Activated CD4-positive, alpha-beta T cell treated with anti-CD3 and anti-CD28 coated beads, Interleukin-2, Interleukin-6, amounts not matched to agents 100 ng/mL and 50 ng/mL, durations not matched to agents 16 hours and 8 hours (primary cell): ENCODE measurements around the gene CFDP1.
A peak's percentile ranks its signal among the peaks of the same experiment; 100 is the strongest.

Source experiments
- DNase-seq: peaks from one replicate; pipeline ENCODE4 v3.0.0-alpha.2; 2020

Gene CFDP1

DNA sequence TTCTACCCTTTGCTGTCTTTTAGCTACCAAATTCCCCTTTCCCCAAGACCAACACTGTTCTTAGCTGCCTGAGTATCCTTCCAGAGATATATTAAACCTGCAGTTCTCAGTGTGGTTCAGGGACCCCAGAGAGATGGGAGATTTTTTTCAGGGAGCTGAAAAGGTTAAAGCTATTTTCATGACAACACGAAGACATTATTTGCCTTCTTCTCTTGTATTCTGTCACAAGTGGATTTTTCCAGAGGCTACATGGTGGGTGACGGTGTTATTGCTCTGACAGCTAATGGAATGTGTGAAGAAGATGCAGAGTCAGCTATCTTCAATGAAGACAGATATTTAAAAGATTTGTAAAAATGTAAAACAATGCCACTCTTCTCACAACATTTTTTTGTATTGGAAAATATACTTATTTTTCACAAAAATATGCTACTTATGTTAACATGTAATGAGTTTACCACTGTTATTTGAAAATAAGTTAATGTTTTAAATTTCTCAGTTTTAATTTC, 69.0 kb downstream of the CFDP1 start:
- no peak for DNase-seq

DNA sequence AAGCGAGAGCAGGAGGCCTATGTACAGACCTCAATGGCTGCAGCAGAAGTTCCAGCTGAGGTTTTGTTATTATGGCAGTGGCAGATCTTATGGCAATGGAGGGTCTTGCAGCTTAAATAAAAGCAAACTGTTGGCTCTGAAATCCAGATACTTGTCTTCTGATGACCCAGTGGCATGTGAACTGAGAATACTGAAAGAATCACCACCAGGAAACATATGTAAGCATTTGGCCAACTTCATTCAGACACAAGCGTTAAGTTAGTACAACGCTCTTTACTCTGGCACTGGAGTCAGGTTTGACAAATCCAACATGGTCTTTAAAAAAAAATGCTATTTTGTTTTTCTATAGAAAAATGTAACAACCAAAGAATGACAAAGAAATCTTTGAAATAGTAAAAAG, 70.5 kb downstream of the CFDP1 start:
- DNase-seq, result no peak

DNA sequence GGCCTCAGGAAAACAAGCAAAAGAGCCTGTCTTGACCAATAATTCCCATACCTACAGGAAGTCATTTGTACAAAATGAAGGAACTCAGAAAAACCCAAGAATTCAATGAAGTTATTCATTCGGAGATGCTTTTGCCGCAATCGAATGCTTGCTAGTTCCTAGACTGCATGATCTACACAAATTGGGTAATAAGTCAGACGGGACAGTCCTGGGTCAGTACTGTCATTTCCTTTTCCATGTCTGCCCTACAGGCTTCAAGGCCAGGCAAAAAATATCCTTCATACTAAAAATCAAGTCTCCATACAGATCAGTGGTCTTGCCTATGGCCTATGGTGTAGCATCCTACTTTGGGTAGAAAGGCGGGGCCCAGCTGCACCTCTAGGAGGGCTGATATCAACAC, 71.4 kb downstream of the CFDP1 start:
- DNase-seq, result no peak

DNA sequence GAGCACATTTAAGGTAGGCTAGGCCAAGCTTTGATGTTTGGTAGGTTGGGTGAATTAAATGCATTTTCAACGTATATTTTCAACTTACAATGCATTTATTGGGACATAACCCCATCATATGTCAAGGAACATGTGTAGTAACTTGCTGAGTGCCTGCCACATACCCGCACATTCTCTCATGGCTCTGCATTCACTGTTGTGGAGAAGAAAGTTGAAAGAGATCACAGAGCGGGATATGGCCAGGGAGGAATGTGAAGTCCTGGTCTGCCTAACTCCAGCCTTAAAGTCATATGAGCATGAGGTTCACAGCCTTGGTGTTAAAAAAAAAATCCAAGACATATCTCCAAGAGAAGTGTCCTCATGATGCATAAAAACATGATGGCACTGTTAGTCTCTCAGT, 79.1 kb downstream of the CFDP1 start:
- no peak for DNase-seq

DNA sequence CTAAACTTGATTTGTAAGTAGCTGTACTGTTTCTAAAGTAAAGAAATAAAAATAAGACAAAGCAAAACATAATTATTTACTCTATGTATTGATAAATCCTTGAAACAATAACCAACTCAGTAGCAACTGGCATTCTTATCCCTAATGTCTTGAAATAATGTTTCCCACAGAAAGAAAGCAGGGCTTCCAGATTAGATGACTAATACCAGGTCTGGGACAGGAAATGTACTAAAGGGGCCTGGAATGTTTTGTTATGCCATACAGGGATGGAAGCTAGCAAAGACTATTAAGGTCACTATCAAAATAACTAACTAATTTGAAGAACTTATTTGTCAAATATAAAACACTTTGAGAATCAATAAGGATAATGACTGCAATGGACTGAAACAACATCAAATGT, 82.1 kb downstream of the CFDP1 start:
- DNase-seq, result no peak

DNA sequence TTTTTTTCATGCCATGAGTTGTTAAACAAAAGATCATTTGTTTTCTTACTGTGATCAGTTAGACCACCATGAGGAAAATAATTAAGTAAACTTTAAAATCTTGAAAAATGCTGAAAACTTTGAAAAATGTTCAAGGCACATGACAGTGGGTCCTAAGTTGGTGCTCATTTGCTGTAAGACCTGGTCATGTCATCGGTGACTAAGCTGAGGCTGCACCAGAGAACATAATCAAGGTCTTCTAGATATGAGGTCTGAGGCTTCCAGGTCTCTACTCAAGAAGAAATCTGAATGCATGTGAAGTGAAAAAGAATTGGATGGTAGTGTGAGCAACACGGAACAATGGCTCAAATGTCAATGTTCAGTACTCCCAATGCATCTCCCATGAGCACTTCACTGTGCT, 87.6 kb downstream of the CFDP1 start:
- DNase-seq, result no peak

DNA sequence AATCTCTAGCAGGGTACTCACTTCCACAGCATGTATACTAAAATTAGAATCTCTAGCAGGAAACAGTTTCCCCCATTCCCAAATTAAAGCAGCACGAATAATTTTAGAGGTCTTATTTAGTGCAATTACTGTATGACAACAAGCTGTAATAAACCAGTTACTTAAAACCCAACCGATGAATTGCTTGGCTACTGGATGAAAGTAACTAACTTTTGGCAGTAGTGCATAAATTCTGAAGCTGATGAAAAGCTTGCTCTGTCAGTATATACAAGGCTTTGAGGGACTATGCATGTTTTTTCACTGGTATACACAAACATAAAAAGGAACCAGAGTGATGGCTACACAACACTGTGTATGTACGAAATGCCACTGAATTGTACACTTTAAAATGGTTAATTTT, 89.4 kb downstream of the CFDP1 start:
- DNase-seq, result no peak

DNA sequence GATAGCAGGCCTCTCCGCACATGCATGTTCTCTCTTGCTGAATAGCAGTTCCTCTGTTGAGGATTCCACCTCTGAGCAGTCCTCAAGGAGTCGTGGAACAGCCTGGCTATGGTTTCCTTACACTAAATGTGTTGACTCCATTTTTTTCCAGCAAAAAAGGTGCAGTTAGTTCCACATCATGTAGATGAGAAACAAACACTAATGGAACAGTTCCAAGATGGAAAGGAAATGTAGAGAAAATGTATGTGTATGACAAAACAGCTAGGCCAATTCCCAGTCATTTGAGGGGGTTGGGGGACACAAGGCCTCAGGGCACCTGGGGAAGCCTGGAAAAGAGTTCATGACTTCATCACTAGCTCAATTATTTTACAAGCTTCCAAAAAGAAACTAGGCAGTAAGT, 90.0 kb downstream of the CFDP1 start:
- DNase-seq, result no peak

DNA sequence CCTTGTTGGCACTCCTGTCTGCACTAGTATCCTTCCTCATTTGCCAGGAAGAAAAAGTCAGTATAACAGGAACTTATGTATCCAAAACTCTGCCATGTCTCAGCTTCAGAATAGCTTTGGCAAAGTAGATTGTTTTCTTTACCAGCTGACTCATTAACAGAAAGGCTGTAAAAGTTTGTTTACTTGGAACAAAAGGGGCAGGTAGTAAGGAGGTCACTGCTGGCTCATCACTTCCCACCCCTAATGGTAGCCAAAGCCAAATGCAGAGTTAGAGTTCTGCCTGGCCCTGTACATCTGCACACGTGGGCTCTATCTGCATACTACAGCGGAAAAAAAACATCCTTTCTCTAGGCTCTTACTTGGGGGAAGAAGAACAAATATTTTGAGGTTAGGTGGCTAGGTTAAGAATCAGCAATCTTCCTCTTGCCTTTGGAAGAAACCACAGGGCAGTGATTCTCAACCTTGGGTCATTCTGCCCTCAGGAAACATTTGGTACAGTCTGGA, 90.9 kb downstream of the CFDP1 start:
- no peak for DNase-seq

DNA sequence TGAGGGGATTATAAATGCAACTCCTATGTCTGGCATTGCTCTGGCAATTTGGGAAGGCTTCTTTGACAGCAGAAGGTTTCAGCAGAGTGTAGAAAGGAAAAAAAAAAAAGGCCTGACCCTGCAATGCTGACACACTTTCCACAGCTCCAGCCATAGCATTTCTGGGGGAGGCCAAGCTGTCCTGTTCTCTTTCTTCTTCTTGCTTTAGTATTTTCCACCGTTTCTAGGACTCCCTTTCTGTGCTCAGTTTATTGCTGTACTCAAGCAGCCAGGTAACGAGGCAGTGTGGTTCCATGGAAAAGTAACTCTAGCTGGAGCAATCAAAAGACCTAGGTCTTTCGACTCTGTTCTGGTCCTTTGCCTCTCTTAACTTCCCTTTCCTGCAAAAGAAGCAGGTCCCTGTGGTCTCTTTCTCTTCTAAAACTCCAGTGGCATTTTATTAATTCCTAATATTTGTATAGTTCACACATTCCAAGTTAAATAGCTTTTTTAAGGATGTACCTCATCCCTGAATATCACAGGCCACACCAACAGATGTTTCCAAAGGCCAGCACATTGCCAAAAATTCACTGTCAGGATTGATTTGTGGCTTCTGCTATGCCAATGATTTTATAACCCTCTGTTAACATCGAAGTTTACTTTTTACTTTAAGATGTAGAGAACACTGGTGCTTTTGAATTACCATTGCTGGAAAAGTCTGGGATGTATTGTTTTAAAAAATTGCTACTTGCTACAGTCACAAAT, 91.6 kb downstream of the CFDP1 start:
- DNase-seq, result no peak

DNA sequence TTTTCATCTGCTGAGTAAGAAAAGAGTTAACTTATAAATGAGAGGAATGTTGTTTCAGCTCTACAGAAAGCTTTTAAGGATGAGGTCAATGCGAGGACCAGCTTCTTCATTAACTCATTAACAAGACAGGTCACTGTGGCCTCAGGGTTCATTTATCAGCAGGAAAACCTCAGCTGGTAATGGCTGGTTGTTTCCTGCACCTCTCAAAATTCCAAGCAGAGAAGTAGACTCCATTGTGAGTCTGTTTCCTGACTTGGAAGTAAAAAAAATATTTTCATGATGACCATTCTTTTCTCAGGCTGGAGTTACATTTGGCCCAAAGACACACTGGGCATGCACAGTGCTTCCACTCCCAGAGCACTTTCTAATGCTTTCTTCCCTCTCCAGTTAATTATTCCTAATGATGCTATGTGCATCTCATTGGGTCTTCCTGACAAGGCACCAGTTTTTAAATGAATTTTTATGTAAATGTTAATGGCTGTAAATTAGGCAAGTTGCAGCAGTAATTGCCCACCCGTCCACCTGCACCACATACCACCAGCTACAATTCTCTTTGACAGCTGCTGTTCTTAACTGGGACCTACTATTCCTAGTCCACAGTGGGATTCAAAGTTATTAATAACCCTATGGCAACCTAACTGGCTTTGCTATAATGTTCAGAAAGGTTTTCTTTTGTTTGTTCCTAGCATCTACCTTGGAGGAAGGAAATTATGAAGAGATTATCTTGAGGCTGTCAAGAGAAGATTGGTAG, 92.4 kb downstream of the CFDP1 start:
- no peak for DNase-seq

DNA sequence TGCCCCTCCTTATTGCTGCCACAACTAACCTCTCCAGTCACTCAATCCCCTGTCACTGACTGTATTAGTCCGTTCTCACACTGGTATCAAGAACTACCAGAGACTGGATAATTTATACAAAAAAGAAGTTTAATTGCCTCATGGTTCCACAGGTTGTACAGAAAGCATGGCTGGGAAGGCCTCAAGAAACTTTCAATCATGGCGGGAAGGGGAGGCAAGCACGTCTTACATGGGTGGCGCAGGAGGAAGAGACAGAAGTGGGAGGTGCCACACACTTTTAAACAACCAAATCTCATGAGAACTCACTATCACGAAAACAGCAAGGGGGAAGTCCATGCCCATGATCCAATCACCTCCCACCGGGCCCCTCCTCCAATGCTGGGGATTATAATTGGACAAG, 95.9 kb downstream of the CFDP1 start:
- no peak for DNase-seq

DNA sequence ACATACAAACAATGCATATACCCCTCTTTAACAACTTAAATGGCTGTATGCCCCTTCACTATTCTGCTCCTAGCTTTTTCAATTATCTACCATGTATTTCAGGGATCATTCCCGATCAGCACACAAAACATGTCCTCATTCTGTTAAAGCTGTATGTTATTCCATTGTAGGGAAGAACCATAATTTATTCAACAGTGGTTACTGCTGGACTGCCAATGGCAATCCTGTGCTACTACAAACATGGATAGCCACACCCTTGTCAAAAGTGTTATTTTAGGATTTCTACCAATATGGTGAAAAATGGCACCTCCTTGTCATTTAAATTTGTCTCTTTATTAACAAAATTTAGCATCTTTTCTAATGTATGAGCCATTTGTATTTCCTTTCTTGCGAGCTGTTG, 96.8 kb downstream of the CFDP1 start:
- DNase-seq, result no peak

DNA sequence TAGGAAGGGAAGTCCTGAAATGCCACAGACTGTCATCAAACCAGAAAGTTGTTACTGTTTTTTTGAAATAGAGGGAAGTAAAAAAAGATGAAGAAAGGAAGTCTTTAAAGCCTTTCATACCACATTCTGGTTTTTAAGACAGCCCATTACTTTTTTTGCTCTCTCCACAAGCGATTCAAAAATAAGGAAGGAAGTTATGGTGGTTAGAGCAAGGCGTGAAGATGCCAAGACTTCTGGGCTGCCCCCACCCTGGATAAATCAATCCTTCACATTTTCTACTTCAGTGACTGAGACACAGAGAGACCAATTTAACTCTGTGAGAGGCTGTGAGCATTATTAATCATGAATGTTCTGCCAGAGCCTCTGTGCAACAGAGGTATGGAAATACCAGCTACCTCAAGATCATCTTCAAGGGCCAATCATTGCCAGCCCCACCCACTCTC, 99.6 kb downstream of the CFDP1 start:
- DNase-seq, result no peak

DNA sequence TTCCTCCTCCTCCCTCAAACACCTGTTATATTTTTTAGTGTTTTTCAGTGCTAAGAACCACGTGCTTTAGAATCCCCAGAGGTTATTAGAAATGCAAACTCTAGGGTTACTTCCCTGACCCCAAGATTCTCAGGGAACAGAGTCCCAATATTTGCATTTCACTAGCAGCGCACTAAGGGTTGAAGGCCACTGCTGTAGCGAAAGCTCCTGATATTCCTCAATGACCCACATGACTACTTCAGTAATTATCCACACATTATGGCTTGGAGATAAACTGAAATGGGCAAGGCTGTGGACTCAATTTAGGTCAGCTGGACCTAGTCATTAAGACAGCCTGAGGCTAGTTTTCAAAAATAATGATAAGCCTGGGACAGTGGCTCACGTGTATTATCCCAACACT, 103.4 kb downstream of the CFDP1 start:
- DNase-seq, result no peak

DNA sequence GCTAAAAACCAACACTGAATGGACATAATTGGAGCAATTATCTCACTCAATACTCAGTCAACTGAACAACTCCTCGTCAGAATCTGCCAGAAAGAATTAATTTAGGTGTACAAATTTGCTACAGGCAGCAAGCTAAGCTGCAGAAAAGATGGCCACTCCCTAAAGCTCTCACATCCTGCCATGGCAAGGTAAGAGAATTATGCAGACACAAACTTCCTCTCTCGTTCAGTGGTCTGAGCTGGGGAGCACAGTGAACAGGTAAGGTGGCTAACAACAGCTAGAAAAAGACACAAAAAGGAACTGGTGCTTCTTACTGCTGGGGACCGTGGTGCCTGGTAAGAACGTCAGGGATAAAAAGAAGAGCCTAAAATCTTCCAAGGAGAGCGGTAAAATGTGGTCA, 107.0 kb downstream of the CFDP1 start:
- no peak for DNase-seq

DNA sequence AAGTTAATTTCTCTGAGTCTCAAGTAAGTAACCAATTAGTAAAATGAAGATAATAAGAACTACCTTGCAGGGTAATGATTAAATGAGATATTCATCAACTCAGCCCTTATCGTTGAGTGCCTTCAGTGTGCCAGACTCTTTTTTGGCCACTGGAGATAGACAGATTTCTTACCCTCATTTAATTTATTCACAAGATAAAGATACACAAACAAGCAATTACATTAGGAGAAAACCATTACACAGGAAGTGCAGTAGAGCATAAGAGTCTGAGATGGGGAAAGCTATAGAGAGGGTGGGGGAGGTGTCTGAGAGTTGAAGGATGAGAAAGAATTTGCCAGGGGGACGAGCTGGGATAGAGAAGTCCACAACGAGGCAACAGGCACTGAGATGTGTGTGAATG, 109.4 kb downstream of the CFDP1 start:
- no peak for DNase-seq

DNA sequence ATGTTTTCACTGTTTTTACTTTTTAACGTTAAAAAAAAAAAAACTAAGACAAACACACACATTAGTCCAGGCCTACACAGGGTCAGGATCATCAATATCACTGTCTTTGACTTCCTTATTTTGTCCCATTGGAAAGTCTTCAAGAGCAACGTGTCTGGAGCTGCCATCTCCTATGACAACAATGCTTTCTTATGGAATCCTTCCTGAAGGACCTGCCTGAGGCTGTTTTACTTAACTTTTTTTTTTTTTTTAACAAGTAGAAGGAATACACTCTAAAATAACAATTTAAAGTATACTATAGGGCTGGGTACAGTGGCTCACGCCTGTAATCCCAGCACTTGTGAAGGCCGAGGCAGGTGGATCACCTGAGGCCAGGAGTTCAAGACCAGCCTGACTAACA, 110.1 kb downstream of the CFDP1 start:
- DNase-seq, result no peak

DNA sequence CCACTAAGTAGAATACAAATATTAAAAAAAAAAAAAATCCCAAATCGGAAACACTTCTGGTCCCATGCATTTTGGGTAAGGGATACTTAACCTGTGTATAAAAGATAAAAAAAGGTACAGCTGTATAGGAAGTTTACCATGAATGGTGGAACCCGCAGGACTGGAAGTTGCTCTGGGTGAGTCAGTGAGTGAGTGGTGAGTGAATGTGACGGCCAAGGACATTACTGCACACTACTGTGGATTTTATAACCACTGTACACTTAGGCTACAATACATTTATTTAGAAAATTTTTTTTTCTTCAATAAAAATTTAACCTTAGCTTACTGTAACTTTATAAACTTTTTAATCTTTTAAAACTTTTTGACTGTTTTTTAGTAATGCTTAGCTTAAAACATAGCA, 110.6 kb downstream of the CFDP1 start:
- no peak for DNase-seq

DNA sequence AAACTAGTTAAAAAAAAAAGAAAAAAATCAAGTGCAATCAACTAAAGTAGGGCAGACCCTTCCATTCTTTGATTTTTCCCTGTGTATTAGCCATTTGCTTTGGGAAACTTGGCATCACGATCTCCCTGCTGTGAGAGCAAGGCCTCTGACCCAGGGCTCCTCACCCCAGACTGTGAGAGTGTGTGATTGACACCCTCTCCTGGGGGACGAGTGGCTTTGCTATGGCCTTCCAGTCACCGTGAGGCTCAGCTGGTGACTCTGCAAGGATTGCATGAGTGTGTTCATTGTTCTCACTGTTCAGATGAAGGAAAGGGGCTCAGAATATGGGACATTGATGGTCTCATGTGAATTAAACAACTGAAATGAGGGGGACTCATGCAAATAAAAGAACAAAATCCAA, 112.9 kb downstream of the CFDP1 start:
- no peak for DNase-seq

DNA sequence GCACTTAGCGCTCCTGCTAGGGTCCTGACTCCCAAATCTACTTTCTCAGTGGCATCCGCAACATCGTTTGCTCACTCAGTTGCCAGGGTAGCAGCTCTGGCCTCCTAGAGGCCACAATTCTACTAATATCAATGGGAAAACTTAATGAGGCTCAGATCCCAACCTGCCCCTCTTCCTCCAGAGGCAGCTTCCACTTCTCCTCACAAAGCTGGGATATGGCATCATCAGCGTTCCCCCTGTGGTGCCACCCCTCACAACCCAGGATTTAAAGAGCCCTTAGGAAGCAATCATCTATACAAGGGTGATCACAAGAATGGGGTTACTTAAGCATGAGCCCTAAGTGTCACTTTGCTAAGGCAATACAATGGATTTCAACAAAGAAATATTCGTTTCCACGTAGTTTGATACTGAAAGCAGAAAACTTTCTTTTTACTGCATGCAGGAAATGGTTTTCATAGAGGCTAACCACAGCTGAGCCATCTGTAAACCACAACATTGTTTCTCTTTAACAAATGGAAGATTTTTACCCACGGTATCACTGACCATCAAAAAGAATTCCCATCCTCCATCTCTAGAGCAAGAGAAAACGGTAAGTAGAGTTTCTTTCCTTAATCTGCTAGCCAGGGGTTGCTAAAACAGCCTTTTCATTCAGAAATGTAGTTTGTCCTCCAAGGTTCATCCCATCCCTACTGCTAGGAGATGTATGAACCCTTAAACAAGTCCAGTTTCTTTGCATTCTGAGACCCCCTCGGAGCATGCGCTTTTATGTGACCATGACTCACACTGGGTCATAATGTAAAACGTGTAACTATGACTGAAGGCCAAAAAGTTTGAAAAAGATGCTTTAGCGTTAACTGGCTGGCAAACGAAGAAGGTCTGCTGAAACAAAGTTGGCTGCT, 113.5 kb downstream of the CFDP1 start:
- peak; percentile 46 for DNase-seq

DNA sequence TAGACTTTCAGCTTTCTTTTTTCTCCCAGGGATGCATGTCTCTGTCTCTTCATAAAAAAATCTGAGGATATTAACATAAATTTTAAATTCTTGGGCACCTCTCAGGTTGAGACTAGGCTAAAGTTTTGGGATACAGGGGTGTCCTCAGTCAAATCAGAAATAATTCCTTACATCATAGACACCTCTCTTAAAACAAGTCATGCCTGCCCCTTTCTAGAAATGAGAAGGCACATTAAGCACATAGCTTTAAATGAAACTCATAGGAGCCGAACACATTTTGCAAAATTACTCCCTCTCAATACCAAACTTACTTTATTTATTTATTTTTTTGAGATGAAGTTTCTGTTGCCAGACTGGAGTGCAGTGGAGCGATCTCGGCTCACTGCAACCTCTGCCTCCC, 114.6 kb downstream of the CFDP1 start:
- peak; percentile 10 for DNase-seq

DNA sequence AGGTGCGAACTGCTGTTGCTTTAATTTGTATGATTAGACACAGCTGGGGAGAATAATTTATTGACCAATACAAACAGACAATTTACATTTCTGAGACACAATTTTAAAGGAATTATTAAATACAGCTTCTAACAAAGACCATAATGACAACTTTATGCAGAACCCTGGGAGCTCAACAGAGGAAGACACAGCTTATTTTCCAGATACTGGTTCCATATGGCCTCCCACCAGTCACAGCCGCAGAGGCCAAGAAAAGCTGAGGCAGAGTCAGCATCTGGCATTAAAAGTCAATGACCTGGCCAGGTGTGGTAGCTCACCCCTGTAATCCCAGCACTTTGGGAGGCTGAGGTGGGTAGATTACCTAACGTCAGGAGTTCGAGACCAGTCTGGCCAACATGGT, 115.8 kb downstream of the CFDP1 start:
- DNase-seq, result no peak
